Activated T-cell treated with anti-CD3 and anti-CD28 coated beads, Interleukin-2, amount 50 U/mL, for 24 hours (primary cell): ENCODE results near the gene CTBP1.

ENCODE experiments used
- DNase-seq: peaks from one replicate; pipeline ENCODE4 v3.0.0-alpha.2; 2020
- H3K27ac Mint-ChIP-seq: 2 replicates; pipeline ENCODE4 v1.8.0; 2020; ENCODE audit warnings: mild to moderate bottlenecking, mixed read lengths
- H3K27me3 Mint-ChIP-seq: 2 replicates; pipeline ENCODE4 v1.8.0; 2020; ENCODE audit warnings: mixed read lengths
- H3K36me3 Mint-ChIP-seq: 2 replicates; pipeline ENCODE4 v1.8.0; 2020; ENCODE audit warnings: low read depth, mixed read lengths
- H3K4me1 Mint-ChIP-seq: 2 replicates; pipeline ENCODE4 v1.8.0; 2020; ENCODE audit warnings: low read depth, mixed read lengths
- H3K4me3 Mint-ChIP-seq: 2 replicates; pipeline ENCODE4 v1.8.0; 2020; ENCODE audit warnings: mild to moderate bottlenecking, moderate library complexity, mixed read lengths
- H3K9me3 Mint-ChIP-seq: 2 replicates; pipeline ENCODE4 v1.8.0; 2020; ENCODE audit warnings: mixed read lengths

The CTBP1 gene

DNA sequence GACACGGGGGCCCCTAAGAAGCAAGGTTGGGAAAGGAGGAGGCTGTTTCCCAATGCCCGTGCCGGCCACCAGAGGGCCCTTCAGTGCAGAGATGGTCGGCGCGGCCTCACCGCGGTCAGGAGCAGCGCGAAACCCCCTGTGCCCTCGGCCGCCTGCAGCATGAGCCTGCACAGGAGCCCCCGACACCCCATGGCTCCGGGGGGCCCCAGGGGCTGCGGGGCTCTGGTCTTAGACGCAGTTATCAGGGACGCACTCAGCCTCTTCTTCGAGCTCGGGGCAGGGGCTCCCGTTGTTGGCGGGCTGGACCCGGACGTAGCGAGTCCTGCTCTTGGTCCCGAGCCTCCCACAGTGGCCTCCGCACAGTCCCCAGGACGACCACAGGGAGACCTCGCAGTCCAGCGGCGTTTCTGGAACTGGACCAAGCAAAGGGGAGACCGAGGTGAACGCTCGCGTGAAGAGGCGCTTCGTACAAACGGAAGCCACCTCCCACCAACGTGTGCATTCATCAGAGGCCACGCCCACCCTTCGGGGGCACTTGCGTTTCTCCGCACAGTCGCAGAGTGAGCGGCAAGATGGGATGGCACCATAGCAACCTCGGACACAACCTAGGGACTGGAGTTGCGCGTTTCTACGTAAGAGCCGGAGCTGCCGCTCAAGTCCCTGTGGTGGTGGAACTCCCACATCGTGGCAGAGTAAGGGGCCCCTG, 81.5 kb downstream of the CTBP1 start:
- DNase-seq: peak; percentile 89
- Mint-ChIP-seq H3K27ac (peak overlapping the region; percentile 87), H3K9me3 (no peaks in the 10 kb centered on the region), H3K27me3 (peaks cover 26% of the 10 kb centered on the region), H3K4me3 (peak overlapping the region; percentile 79), H3K4me1 (peaks cover 31% of the 10 kb centered on the region), H3K36me3 (no peaks in the 10 kb centered on the region)

GRCh38 chr4:1166509-1167243, 82.3 kb downstream of the CTBP1 start:
- peak overlapping the region; percentile 87 for H3K27ac Mint-ChIP-seq
- H3K9me3 Mint-ChIP-seq: no peaks in the 10 kb centered on the region
- DNase-seq: no peak
- peaks cover 23% of the 10 kb centered on the region for H3K27me3 Mint-ChIP-seq
- H3K4me1 Mint-ChIP-seq: peaks cover 29% of the 10 kb centered on the region
- H3K36me3 Mint-ChIP-seq: no peaks in the 10 kb centered on the region
- H3K4me3 Mint-ChIP-seq: peak overlapping the region; percentile 79

- DNase-seq: no peak
- no peak overlapping the region for H3K4me3 Mint-ChIP-seq
- peaks cover 23% of the 10 kb centered on the region for H3K4me1 Mint-ChIP-seq
- H3K9me3 Mint-ChIP-seq: no peaks in the 10 kb centered on the region
- no peaks in the 10 kb centered on the region for H3K36me3 Mint-ChIP-seq
- H3K27ac Mint-ChIP-seq: no peak overlapping the region
- H3K27me3 Mint-ChIP-seq: peaks cover 11% of the 10 kb centered on the region
Measured at GRCh38 chr4:1164956-1165545, 83.9 kb downstream of the CTBP1 start.

DNA sequence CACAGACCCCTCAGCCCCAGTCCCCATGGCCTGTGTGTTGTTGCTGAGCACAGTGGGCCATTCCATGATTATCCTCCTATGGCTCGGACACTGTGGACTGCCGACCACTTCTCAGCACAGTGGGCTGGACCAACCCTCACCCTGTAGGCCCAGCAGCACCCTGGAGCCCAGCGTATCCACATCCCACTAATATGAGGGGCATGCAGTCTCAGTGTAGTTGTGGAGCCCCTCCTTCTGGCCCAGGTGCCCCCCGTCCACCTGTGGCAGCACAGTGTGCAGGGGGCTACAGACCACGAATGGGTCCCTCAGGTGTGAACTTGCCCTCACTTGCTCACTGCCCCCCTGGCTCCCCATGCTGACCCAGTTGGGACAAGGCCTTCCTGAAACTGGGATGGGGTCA, 84.5 kb downstream of the CTBP1 start:
- Mint-ChIP-seq H3K9me3 (no peaks in the 10 kb centered on the region), H3K36me3 (no peaks in the 10 kb centered on the region), H3K27ac (no peak overlapping the region), H3K4me1 (peaks cover 23% of the 10 kb centered on the region), H3K4me3 (no peak overlapping the region), H3K27me3 (peaks cover 10% of the 10 kb centered on the region)
- no peak for DNase-seq

DNA sequence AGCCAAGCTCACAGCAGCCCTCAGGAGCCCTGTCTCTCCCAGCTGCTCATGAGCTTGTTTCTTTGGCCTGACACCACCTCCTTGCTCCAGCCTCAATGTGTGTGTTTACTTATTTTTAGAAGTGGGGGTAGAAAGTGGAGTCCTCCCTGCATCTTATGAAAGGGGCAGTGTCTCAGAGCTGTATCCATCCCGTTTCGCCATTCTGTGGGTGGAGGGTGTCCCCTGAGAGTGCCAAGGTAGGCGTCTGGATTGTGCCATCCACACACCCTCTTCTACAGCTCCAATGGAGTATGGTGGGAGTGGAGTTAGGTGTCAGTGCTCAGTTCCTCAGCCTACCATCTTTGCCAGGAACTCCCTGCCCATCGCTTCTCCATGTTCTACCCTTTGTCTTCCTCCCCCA, 84.9 kb downstream of the CTBP1 start:
- H3K27me3 Mint-ChIP-seq: peaks cover 8% of the 10 kb centered on the region
- H3K9me3 Mint-ChIP-seq: no peaks in the 10 kb centered on the region
- DNase-seq: no peak
- H3K27ac Mint-ChIP-seq: no peak overlapping the region
- H3K4me1 Mint-ChIP-seq: peaks cover 23% of the 10 kb centered on the region
- H3K36me3 Mint-ChIP-seq: no peaks in the 10 kb centered on the region
- H3K4me3 Mint-ChIP-seq: no peak overlapping the region
